MM.1S (cell line): ENCODE measurements around the gene NDUFAF3.

Experiments
- DNase-seq: peaks from one replicate; pipeline ENCODE4 v3.0.0-alpha.2; 2015
- H2AFZ ChIP-seq: fragments of 300-600 bp; sonication (generic); 2 replicates; pipeline ENCODE4 v1.6.0; 2016; ENCODE audit warnings: antibody characterized with exemption, low read length
- H3F3A ChIP-seq: fragments of 300-600 bp; sonication (generic); 2 replicates; pipeline ENCODE4 v1.6.1; 2016; ENCODE audit warnings: mild to moderate bottlenecking, antibody characterized with exemption, low read length, moderate library complexity, mixed read lengths; ENCODE audit not compliant: insufficient read depth
- H3K27ac ChIP-seq: fragments of 300-600 bp; sonication (generic); 2 replicates; pipeline ENCODE4 v1.5.1; 2016; ENCODE audit warnings: mild to moderate bottlenecking, low read length
- H3K27me3 ChIP-seq: fragments of 300-600 bp; sonication (generic); replicated peaks from 2 replicates; pipeline ENCODE4 v1.6.0; 2016; ENCODE audit warnings: low read length; ENCODE audit not compliant: insufficient read depth
- H3K36me3 ChIP-seq: fragments of 300-600 bp; sonication (generic); replicated peaks from 2 replicates; pipeline ENCODE4 v1.6.1; 2016; ENCODE audit warnings: mild to moderate bottlenecking, low read length, mixed read lengths; ENCODE audit not compliant: insufficient read depth
- H3K4me1 ChIP-seq: fragments of 300-600 bp; sonication (generic); 2 replicates; pipeline ENCODE4 v1.6.1; 2016; ENCODE audit warnings: low read length, mixed read lengths
- H3K4me2 ChIP-seq: fragments of 300-600 bp; sonication (generic); 2 replicates; pipeline ENCODE4 v1.6.0; 2016; ENCODE audit warnings: low read depth, low read length
- H3K4me3 ChIP-seq: fragments of 300-600 bp; sonication (generic); 2 replicates; pipeline ENCODE4 v1.5.1; 2016; ENCODE audit warnings: low read length, mixed read lengths
- H3K79me2 ChIP-seq: fragments of 300-600 bp; sonication (generic); 2 replicates; pipeline ENCODE4 v1.6.1; 2016; ENCODE audit warnings: mixed run types, low read length, mixed read lengths
- H3K9ac ChIP-seq: fragments of 300-600 bp; sonication (generic); 2 replicates; pipeline ENCODE4 v1.6.1; 2016; ENCODE audit warnings: low read length, mixed read lengths
- H3K9me2 ChIP-seq: fragments of 300-600 bp; sonication (generic); replicated peaks from 2 replicates; pipeline ENCODE4 v1.6.1; 2016; ENCODE audit warnings: mild to moderate bottlenecking, low read length, mixed read lengths; ENCODE audit not compliant: insufficient read depth
- H3K9me3 ChIP-seq: fragments of 300-600 bp; sonication (generic); replicated peaks from 2 replicates; pipeline ENCODE4 v1.6.1; 2016; ENCODE audit warnings: mild to moderate bottlenecking, low read length, mixed read lengths; ENCODE audit not compliant: insufficient read depth
- H4K20me1 ChIP-seq: fragments of 300-600 bp; sonication (generic); 2 replicates; pipeline ENCODE4 v1.6.1; 2016; ENCODE audit warnings: mild to moderate bottlenecking, low read length, moderate library complexity, mixed read lengths; ENCODE audit not compliant: insufficient read depth
- EZH2 ChIP-seq: fragments of 300-600 bp; sonication (generic); optimal IDR thresholded peaks from 2 replicates; pipeline ENCODE3; 2017; ENCODE audit warnings: low read depth, mild to moderate bottlenecking, antibody characterized with exemption, low read length, mixed read lengths
- EZH2phosphoT487 ChIP-seq: fragments of 300-600 bp; sonication (generic); IDR thresholded peaks from 2 replicates; pipeline ENCODE4 v1.6.1; 2018; ENCODE audit warnings: antibody characterized with exemption, low read length
- TF ChIP-seq, protein P1 (sequence below): fragments of 300-600 bp; sonication (generic); IDR thresholded peaks from 2 replicates; pipeline ENCODE4 v1.5.1; 2016; ENCODE audit warnings: antibody characterized with exemption, low read length, mixed read lengths

Gene NDUFAF3

DNA sequence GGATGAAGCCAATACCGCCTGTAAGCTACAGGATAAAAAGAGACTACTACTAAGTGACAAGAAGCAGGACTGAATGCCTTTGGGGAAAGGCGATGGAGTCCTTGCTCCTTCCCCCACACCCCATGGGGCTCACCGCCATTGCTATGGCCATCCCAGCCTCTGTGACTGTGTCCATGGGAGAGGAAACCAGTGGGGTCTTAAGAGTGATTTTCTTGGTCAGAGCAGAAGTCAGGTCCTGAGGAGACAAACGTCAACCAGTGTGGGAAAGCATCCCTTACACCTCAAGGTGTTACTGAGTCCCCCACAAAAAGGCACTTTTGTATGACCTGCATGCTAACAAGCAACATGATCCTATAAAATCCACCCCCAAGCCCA, 6.4 kb downstream of the NDUFAF3 start:
- Histone ChIP-seq H3K36me3 (peaks cover 14% of the 10 kb centered on the region), H3F3A (peaks cover 47% of the 10 kb centered on the region), H4K20me1 (no peaks in the 10 kb centered on the region), H3K4me1 (peaks cover 46% of the 10 kb centered on the region), H2AFZ (no peak overlapping the region), H3K9me3 (no peaks in the 10 kb centered on the region), H3K4me2 (peak overlapping the region; percentile 95), H3K9ac (peak overlapping the region; percentile 97), H3K27ac (peak overlapping the region; percentile 61), H3K27me3 (no peaks in the 10 kb centered on the region), H3K79me2 (peaks cover 58% of the 10 kb centered on the region), H3K9me2 (no peaks in the 10 kb centered on the region), H3K4me3 (peak overlapping the region; percentile 84)
- TF ChIP-seq, protein P1, sequence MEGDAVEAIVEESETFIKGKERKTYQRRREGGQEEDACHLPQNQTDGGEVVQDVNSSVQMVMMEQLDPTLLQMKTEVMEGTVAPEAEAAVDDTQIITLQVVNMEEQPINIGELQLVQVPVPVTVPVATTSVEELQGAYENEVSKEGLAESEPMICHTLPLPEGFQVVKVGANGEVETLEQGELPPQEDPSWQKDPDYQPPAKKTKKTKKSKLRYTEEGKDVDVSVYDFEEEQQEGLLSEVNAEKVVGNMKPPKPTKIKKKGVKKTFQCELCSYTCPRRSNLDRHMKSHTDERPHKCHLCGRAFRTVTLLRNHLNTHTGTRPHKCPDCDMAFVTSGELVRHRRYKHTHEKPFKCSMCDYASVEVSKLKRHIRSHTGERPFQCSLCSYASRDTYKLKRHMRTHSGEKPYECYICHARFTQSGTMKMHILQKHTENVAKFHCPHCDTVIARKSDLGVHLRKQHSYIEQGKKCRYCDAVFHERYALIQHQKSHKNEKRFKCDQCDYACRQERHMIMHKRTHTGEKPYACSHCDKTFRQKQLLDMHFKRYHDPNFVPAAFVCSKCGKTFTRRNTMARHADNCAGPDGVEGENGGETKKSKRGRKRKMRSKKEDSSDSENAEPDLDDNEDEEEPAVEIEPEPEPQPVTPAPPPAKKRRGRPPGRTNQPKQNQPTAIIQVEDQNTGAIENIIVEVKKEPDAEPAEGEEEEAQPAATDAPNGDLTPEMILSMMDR, result no peak
- no peak for TF ChIP-seq EZH2
- no peak for TF ChIP-seq EZH2phosphoT487
- DNase-seq, result no peak

DNA sequence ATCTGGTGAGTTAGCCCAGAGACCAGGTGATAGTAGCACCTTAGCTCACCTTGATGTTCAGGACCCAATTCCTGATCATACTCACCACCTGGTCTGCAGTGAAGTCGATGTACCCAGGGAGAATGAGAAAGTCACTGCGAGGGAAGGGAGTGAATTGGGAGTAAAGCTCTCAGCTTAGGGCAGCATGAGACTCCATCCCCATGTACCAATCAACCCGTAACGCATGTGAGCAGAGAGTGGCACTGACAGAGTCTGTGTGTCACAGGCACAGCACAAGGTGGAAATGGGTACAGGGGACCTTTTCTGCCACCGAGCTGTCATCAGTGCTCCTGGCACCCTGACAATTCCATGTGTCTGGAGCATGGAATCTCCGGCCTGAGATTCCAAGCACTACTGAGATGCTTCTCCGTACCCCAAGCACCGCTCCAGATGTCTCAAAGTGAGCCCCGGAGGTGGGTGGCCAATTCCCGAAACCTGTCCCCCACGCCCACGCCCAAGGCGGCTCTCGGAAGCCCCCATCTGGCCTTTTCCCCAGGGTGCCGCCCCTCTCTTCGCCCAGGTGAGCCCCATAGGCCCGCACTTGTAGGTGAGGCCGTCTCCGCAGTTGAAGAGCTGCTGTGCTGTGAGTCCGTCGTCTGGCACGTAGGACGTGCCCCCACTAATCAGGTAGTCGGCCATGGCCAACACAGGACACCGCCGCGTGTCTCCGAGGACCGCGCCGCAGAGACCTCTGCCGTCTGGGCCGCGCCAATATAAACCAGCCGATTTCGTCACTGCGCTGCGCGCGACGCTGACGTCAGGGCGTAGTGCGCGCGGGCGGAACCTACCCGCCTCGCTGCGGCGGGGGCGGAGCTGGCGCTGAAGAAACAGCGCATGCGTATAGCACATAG, 7.0 kb downstream of the NDUFAF3 start, which contains the start of gene IMPDH2:
IMPDH2 (minus strand) TSS at position 726 of the 890 bp plus-strand sequence; CDS start at position 678, 48 bp downstream.
- H3K27me3 ChIP-seq, result no peaks in the 10 kb centered on the region
- H3F3A ChIP-seq, result peaks cover 43% of the 10 kb centered on the region
- peaks cover 42% of the 10 kb centered on the region for H3K4me1 ChIP-seq
- peak within 1 kb of the TSS; percentile 21; the same call in 1 of the 2 replicates for H2AFZ ChIP-seq
- H4K20me1 ChIP-seq, result no peaks in the 10 kb centered on the region
- no peaks in the 10 kb centered on the region for H3K9me2 ChIP-seq
- TF ChIP-seq EZH2phosphoT487, result no peak
- TF ChIP-seq, protein P1, result 0 out of 2 replicates have a peak, but pooled peaks have one; percentile 16
- peak; percentile 96 for DNase-seq
- peak within 1 kb of the TSS; percentile 95 for H3K4me2 ChIP-seq
- H3K9me3 ChIP-seq, result no peaks in the 10 kb centered on the region
- peaks cover 52% of the 10 kb centered on the region for H3K79me2 ChIP-seq
- peak within 1 kb of the TSS; percentile 97 for H3K9ac ChIP-seq
- peak within 1 kb of the TSS; percentile 61 for H3K27ac ChIP-seq
- peak within 1 kb of the TSS; percentile 84 for H3K4me3 ChIP-seq
- H3K36me3 ChIP-seq, result peaks cover 13% of the 10 kb centered on the region

DNA sequence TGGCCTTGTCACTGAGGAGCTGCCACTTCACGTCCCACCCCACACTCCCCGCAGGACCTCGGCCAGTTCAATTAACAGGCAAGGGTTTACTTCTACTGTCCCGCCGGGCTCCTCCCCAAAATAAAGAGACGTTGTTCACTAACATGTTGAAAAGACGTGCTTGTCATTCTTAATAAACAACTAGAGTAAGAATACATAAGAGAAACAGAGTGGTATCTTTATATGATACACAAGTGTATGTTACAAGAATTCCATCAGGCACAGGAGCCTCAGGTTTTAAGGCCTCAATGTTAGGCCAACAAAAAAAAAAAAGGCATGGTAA, 7.6 kb downstream of the NDUFAF3 start:
- no peaks in the 10 kb centered on the region for H3K9me3 ChIP-seq
- peak overlapping the region; percentile 21; the same call in 1 of the 2 replicates for H2AFZ ChIP-seq
- TF ChIP-seq EZH2phosphoT487 (no peak), EZH2 (no peak)
- TF ChIP-seq, protein P1, result no peak
- no peaks in the 10 kb centered on the region for H3K9me2 ChIP-seq
- no peaks in the 10 kb centered on the region for H4K20me1 ChIP-seq
- H3K36me3 ChIP-seq, result peaks cover 7% of the 10 kb centered on the region; the same call in 1 of the 2 replicates
- H3K27me3 ChIP-seq, result no peaks in the 10 kb centered on the region
- H3K79me2 ChIP-seq, result peaks cover 46% of the 10 kb centered on the region
- peaks cover 36% of the 10 kb centered on the region for H3K4me1 ChIP-seq
- H3K9ac ChIP-seq, result peak overlapping the region; percentile 97; the same call in 1 of the 2 replicates
- DNase-seq, result no peak
- H3K27ac ChIP-seq, result peak overlapping the region; percentile 61; the same call in 1 of the 2 replicates
- peaks cover 37% of the 10 kb centered on the region for H3F3A ChIP-seq
- H3K4me2 ChIP-seq, result peak overlapping the region; percentile 95; the same call in 1 of the 2 replicates
- 0 out of 2 replicates have a peak overlapping the region, but pooled peaks have one; percentile 84 for H3K4me3 ChIP-seq
